H1 (cell line): ENCODE measurements around the gene ADCY7. TPM values are rescaled to one million over a fixed set of nuclear protein-coding genes. Genes with fewer than 3 reads are reported as not detected.

Experiments used
- CTCF ChIA-PET: fragments of 300-600 bp; sonication (Branson Sonifier 250); formaldehyde crosslinking; loops from one replicate; lab custom pipeline; 2021; ENCODE audit not compliant: partially characterized antibody; lab: Charles Lee
- POLR2A ChIA-PET: fragments of 300-600 bp; sonication (Branson Sonifier 250); formaldehyde crosslinking; loops from one replicate; lab custom pipeline; 2021; ENCODE audit warnings: inconsistent platforms; ENCODE audit not compliant: partially characterized antibody; lab: Charles Lee
- DNase-seq, 2 experiments: peaks; one replicate each; pipeline versions ENCODE4 v3.0.0 to v3.0.0-alpha.2; 2010 to 2022; ENCODE audit warnings: low spot score in 2 of 2, low read depth in 1 of 2, mixed read lengths in 1 of 2
- FAIRE-seq: peaks from 2 replicates; lab custom pipeline; 2011; peaks lifted over from hg19 to GRCh38; lab: Jason Lieb, UNC
- H2AFZ ChIP-seq: 2 replicates; pipeline ENCODE4 v1.8.1; 2012; ENCODE audit warnings: low read length, inconsistent platforms
- H2AK5ac ChIP-seq: 2 replicates; pipeline ENCODE4 v1.6.1; 2013; ENCODE audit warnings: low read depth, low read length
- H2BK120ac ChIP-seq: replicated peaks from 2 replicates; pipeline ENCODE3; 2013; ENCODE audit warnings: low read depth, low read length, inconsistent platforms
- H2BK12ac ChIP-seq: 2 replicates; pipeline ENCODE4 v1.6.1; 2013; ENCODE audit warnings: low read depth, low read length
- H2BK15ac ChIP-seq: 2 replicates; pipeline ENCODE4 v1.6.1; 2013; ENCODE audit warnings: low read length
- H2BK20ac ChIP-seq: 2 replicates; pipeline ENCODE4 v1.6.1; 2013; ENCODE audit warnings: low read length
- H2BK5ac ChIP-seq: 2 replicates; pipeline ENCODE4 v1.6.1; 2013; ENCODE audit warnings: low read depth, low read length
- H3K14ac ChIP-seq: 2 replicates; pipeline ENCODE4 v1.6.1; 2013; ENCODE audit warnings: inconsistent platforms; ENCODE audit not compliant: insufficient read length
- H3K18ac ChIP-seq: 2 replicates; pipeline ENCODE4 v1.6.1; 2013; ENCODE audit warnings: low read length; ENCODE audit errors: extremely low read depth
- H3K23ac ChIP-seq: 2 replicates; pipeline ENCODE4 v1.6.1; 2013; ENCODE audit warnings: inconsistent platforms; ENCODE audit not compliant: insufficient read length
- H3K23me2 ChIP-seq: 2 replicates; pipeline ENCODE4 v1.6.1; 2013; ENCODE audit warnings: low read depth, low read length
- H3K27ac ChIP-seq: 2 replicates; pipeline ENCODE4 v1.6.1; 2011; ENCODE audit warnings: low read depth, low read length, inconsistent platforms
- H3K27me3 ChIP-seq, 4 experiments: replicated peaks in 1 of 4; 1 replicate in 1 of 4; 2 replicates in 3 of 4; pipeline versions ENCODE4 v1.6.1 to v1.8.1; 2011 to 2013; ENCODE audit warnings: low read length in 3 of 4, mild to moderate bottlenecking in 3 of 4, inconsistent platforms in 2 of 4, mixed read lengths in 2 of 4, moderate library complexity in 1 of 4; ENCODE audit not compliant: control insufficient read depth in 3 of 4, insufficient read depth in 3 of 4; ENCODE audit errors: extremely low read depth in 1 of 4
- H3K36me3 ChIP-seq, 4 experiments: 2 replicates each; pipeline versions ENCODE4 v1.6.1 to v1.8.1; 2011 to 2013; ENCODE audit warnings: mild to moderate bottlenecking in 4 of 4, low read length in 3 of 4, moderate library complexity in 2 of 4, control low read depth in 1 of 4, inconsistent platforms in 1 of 4; ENCODE audit not compliant: insufficient read depth in 4 of 4, control insufficient read depth in 2 of 4
- H3K4ac ChIP-seq: replicated peaks from 2 replicates; pipeline ENCODE3; 2013; ENCODE audit warnings: low read length, low read depth, mixed read lengths, inconsistent platforms; ENCODE audit not compliant: insufficient read length
- H3K4me1 ChIP-seq, 4 experiments: replicated peaks in 1 of 4; 1 replicate in 1 of 4; 2 replicates in 3 of 4; pipeline versions ENCODE4 v1.6.1 to v1.8.1; 2011 to 2013; ENCODE audit warnings: low read length in 3 of 4, inconsistent platforms in 2 of 4, mixed read lengths in 1 of 4; ENCODE audit not compliant: insufficient read depth in 4 of 4, control insufficient read depth in 3 of 4
- H3K4me2 ChIP-seq, 2 experiments: 2 replicates each; pipeline versions ENCODE4 v1.6.1 to v1.8.1; 2011 to 2013; ENCODE audit warnings: low read depth in 2 of 2, low read length in 2 of 2, control low read depth in 1 of 2, inconsistent platforms in 1 of 2, mild to moderate bottlenecking in 1 of 2; ENCODE audit not compliant: insufficient read depth in 1 of 2
- H3K4me3 ChIP-seq, 4 experiments: fragments of 200-600, 300-600 bp in 1 of 4; sonication (generic), shearing (Covaris generic), sonication (Bioruptor Twin) in 1 of 4; 2 replicates each; pipeline versions ENCODE4 v1.5.1 to v1.8.1; 2011 to 2016; ENCODE audit warnings: low read length in 4 of 4, low read depth in 3 of 4, control low read depth in 2 of 4, inconsistent platforms in 2 of 4, mild to moderate bottlenecking in 2 of 4, mixed read lengths in 1 of 4, moderate library complexity in 1 of 4; ENCODE audit not compliant: insufficient read depth in 2 of 4; ENCODE audit errors: extremely low read depth in 1 of 4
- H3K56ac ChIP-seq: replicated peaks from 2 replicates; pipeline ENCODE3; 2013; ENCODE audit warnings: low read depth, mild to moderate bottlenecking, mixed read lengths, low read length, inconsistent platforms; ENCODE audit not compliant: insufficient read length
- H3K79me1 ChIP-seq: 2 replicates; pipeline ENCODE4 v1.6.1; 2013; ENCODE audit warnings: low read depth, low read length, control low read depth
- H3K79me2 ChIP-seq, 2 experiments: 2 replicates each; pipeline versions ENCODE4 v1.6.1 to v1.8.1; 2012 to 2013; ENCODE audit warnings: low read length in 2 of 2, mild to moderate bottlenecking in 2 of 2, inconsistent platforms in 1 of 2; ENCODE audit not compliant: insufficient read depth in 2 of 2, control insufficient read depth in 1 of 2
- H3K9ac ChIP-seq, 4 experiments: replicated peaks in 1 of 4; 1 replicate in 1 of 4; 2 replicates in 3 of 4; pipeline versions ENCODE4 v1.6.1 to v1.8.1; 2011 to 2013; ENCODE audit warnings: low read depth in 3 of 4, low read length in 3 of 4, control low read depth in 2 of 4, mild to moderate bottlenecking in 2 of 4, moderate library complexity in 2 of 4, inconsistent platforms in 1 of 4; ENCODE audit errors: extremely low read depth in 1 of 4
- H3K9me3 ChIP-seq, 2 experiments: 2 replicates each; pipeline versions ENCODE4 v1.6.1 to v1.8.1; 2012 to 2013; ENCODE audit warnings: mild to moderate bottlenecking in 2 of 2, moderate library complexity in 2 of 2, control low read depth in 1 of 2, inconsistent platforms in 1 of 2, low read depth in 1 of 2, low read length in 1 of 2, mixed read lengths in 1 of 2; ENCODE audit not compliant: insufficient read depth in 2 of 2
- H4K20me1 ChIP-seq, 2 experiments: replicated peaks in 1 of 2; 2 replicates each; pipeline versions ENCODE3 to v1.8.1; 2011 to 2013; ENCODE audit warnings: inconsistent platforms in 2 of 2, low read length in 2 of 2, mild to moderate bottlenecking in 1 of 2; ENCODE audit not compliant: insufficient read depth in 2 of 2, control insufficient read depth in 1 of 2
- H4K5ac ChIP-seq: 2 replicates; pipeline ENCODE4 v1.6.1; 2013; ENCODE audit warnings: low read length, low read depth, mixed read lengths, inconsistent platforms; ENCODE audit not compliant: insufficient read length
- H4K8ac ChIP-seq: 2 replicates; pipeline ENCODE4 v1.8.0; 2013; ENCODE audit warnings: mild to moderate bottlenecking, moderate library complexity, low read length, inconsistent platforms; ENCODE audit not compliant: insufficient read depth; ENCODE audit errors: extremely low read depth
- H4K91ac ChIP-seq: replicated peaks from 2 replicates; pipeline ENCODE3; 2013; ENCODE audit warnings: low read length, mixed read lengths, inconsistent platforms; ENCODE audit not compliant: insufficient read length
- CHD1 ChIP-seq: IDR thresholded peaks from 2 replicates; pipeline ENCODE4 v1.6.1; 2012; ENCODE audit warnings: low read depth, low read length, improper control_type of control experiment
- EZH2 ChIP-seq: fragments of 200-600 bp; sonication (generic); IDR thresholded peaks from 2 replicates; pipeline ENCODE4 v1.7.1; 2012; ENCODE audit warnings: low read depth, mild to moderate bottlenecking, moderate library complexity, low read length, inconsistent platforms; ENCODE audit not compliant: severe bottlenecking
- HDAC6 ChIP-seq: IDR thresholded peaks from one replicate; pipeline ENCODE4 v1.7.1; 2012; ENCODE audit warnings: low read depth, mild to moderate bottlenecking, inconsistent platforms, low read length, moderate library complexity
- JUND ChIP-seq: IDR thresholded peaks from 2 replicates; pipeline ENCODE4 v1.6.1; 2011; ENCODE audit warnings: mild to moderate bottlenecking, improper control_type of control experiment, low read length
- POU5F1 ChIP-seq: IDR thresholded peaks from 2 replicates; pipeline ENCODE4 v1.6.1; 2011; ENCODE audit warnings: low read depth, mild to moderate bottlenecking, low read length, moderate library complexity
- RBBP5 ChIP-seq: IDR thresholded peaks from 2 replicates; pipeline ENCODE4 v1.7.1; 2012; ENCODE audit warnings: low read depth, mild to moderate bottlenecking, inconsistent platforms, low read length, moderate library complexity, borderline replicate concordance
- SP1 ChIP-seq: IDR thresholded peaks from 2 replicates; pipeline ENCODE4 v1.6.1; 2011; ENCODE audit warnings: low read depth, low read length
- WGBS, 2 experiments: shearing (Covaris generic) in 1 of 2; methylation state at CpG; one replicate each; pipeline versions ENCODE4 v1.1.6 to v1.1.7; 2013 to 2015; ENCODE audit warnings: low lambda C conversion rate in 2 of 2, mixed read lengths in 2 of 2, inconsistent platforms in 1 of 2, low coverage in 1 of 2, missing lambda C conversion rate in 1 of 2; ENCODE audit not compliant: insufficient replicate concordance in 2 of 2, insufficient coverage in 1 of 2, insufficient read length in 1 of 2; ENCODE audit errors: extremely low coverage in 1 of 2, missing lambda C conversion rate in 1 of 2; 5-methylcytosine and 5-hydroxymethylcytosine counted together
- polyA plus RNA-seq, 7 experiments: library from polyadenylated mRNA; depleted of rRNA in 3 of 7; stranded (reverse) in 5 of 7; unstranded in 2 of 7; fragments of >200 nt in 5 of 7; fragments of 200-250 nt in 2 of 7; gene quantifications; 1 replicate in 5 of 7; 2 replicates in 1 of 7; 4 replicates in 1 of 7; pipeline versions ENCODE4 v1.2.1 to v1.2.3, GENCODE V29; 2011 to 2013; ENCODE audit warnings: missing spikeins in 2 of 7, mixed read lengths in 2 of 7
- total RNA-seq: library from RNA; stranded (reverse); fragmentation: NEBNext Ultra II Directional; extraction: Animal tissue kit (Norgen Biotek cat#: 25700); gene quantifications from 2 replicates; pipeline ENCODE4 v1.2.1, GENCODE V29; 2021

The ADCY7 gene
- total and polyA plus RNA-seq, 2 of the 8 experiments (the other 6 are each of a cell fraction or from before 2014, with no cell fraction given): 2.4 to 5.1 TPM

DNA sequence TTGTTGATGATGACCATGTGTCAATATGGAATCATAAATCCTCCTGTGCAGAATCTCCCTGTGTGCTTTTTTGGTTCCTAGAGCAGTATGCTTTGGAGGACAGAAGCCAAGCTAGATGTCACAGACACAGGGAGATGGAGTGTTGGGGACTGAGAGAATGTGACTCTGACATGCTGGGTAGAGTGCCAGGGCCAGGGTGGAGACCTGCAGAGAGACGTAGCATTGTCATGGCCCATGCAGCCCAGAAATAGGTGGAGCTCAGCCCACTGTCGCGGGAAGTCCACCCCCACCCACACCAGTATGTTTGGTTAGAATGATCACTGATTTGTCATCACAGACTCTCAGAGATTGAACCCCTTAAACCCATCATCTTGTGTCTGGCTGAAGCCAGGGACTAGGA lies 39.2 kb upstream of the ADCY7 start:
- CTCF ChIA-PET: interaction anchor here (0.6 to 0.9 kb wide), 2 partner anchors 9 to 22 kb away, joined by 3 to 4 read pairs; no protein-coding TSS in a partner anchor
- no peak overlapping the region for H3K14ac ChIP-seq

More for the DNA sequence above, 39.2 kb upstream of the ADCY7 start:
- H3K23me2 ChIP-seq: no peaks in the 10 kb centered on the region
- no peak overlapping the region for H2BK5ac ChIP-seq
- TF ChIP-seq JUND (no peak), CHD1 (no peak), EZH2 (no peak), POU5F1 (no peak), SP1 (no peak), RBBP5 (no peak), HDAC6 (no peak)
- TF ChIP-seq, all 59 proteins: peak for 0
- Histone ChIP-seq H2BK120ac (no peak overlapping the region), H3K23ac (no peak overlapping the region), H4K91ac (no peak overlapping the region), H2BK12ac (no peak overlapping the region), H4K8ac (no peak overlapping the region), H4K5ac (no peak overlapping the region), H3K4me1 (no peaks in the 10 kb centered on the region), H3K27me3 (no peaks in the 10 kb centered on the region), H3K56ac (no peak overlapping the region), H4K20me1 (no peaks in the 10 kb centered on the region), H2BK20ac (no peak overlapping the region), H3K9ac (no peak overlapping the region), H3K27ac (no peak overlapping the region), H2BK15ac (no peak overlapping the region), H2AK5ac (no peak overlapping the region), H3K4me2 (no peak overlapping the region), H3K18ac (no peak overlapping the region), H3K4ac (no peak overlapping the region), H3K9me3 (no peaks in the 10 kb centered on the region), H3K36me3 (peaks cover 0 to 17% (median 9%) of the 10 kb centered on the region in 4 experiments; a peak in 4 of 8 replicates), H3K79me2 (no peaks in the 10 kb centered on the region), H3K4me3 (no peak overlapping the region), H3K79me1 (no peaks in the 10 kb centered on the region), H2AFZ (no peak overlapping the region)
- DNase-seq (no peak), FAIRE-seq (no peak)
- POLR2A ChIA-PET: no interaction called here
- 94% methylated on average over 3 of the region's 3 CpGs; no CpG with 5 or more reads in 1 of the 2 experiments for WGBS, 2 experiments
